ENCODE results near the gene PXMP2.
A peak's percentile ranks its signal among the peaks of the same experiment; 100 is the strongest.
"Not testable (repeated sequence)": the region's sequence is repeated elsewhere in the genome, so short reads cannot be mapped to it uniquely, and the experiment has no call there.

The PXMP2 gene

DNA sequence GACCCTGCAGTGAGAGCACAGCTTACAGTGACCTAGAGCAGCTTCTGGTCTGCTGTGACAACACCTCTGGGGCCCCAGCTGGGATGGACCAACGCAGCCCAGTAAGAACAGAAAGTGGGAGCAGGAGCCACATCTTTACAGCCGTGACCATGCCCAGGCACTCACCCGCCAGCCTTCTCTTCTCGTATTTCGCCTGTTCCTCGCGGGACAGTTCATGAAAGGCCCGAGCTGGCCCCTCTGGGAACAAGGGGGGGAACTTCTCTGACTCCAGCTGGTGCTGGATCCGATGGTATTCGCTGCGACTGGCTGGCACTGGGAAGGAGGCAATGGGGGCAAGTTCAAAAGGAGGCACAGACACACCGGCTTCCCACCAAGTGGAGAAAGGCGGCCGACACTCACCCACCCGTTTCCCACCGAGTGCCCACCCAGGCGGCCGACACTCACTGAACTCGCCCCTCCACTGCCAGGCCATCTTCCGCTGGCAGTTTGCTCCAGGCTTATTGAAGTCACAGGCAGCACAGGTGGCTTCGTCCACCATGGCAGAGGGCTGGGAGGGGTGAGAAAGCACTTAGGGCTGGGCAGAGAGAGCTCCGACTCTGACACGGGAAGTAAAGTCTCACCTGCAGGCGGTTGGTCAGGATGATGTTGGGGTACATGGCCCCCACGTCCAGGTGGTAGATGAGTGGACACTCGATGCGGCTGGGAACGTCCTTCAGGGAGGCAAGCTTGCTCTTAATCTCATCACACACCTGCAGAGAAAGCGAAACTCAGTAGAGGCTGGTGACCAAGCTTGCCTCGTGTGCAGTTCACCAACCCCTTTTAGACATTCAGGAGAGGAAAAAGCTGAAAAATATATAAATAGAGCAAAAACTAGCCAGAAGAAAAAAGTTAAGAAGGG lies 18.9 kb upstream of the PXMP2 start:
- TF ChIP-seq GATA1 (IDR thresholded peaks at IDR 0.05; ENCODE audit: low read depth, low read length), result no peak
- TF ChIP-seq POLR2A (IDR thresholded peaks at IDR 0.05; ENCODE audit: low read length), result no peak
- no peak for DNase-seq

- no peak for DNase-seq
- TF ChIP-seq POLR2A (IDR thresholded peaks at IDR 0.05; ENCODE audit: low read length) (no peak), GATA1 (IDR thresholded peaks at IDR 0.05; ENCODE audit: low read depth, low read length) (no peak)
Observed at GRCh38 chr12:132669166-132669879, 18.1 kb upstream of the PXMP2 start.

DNA sequence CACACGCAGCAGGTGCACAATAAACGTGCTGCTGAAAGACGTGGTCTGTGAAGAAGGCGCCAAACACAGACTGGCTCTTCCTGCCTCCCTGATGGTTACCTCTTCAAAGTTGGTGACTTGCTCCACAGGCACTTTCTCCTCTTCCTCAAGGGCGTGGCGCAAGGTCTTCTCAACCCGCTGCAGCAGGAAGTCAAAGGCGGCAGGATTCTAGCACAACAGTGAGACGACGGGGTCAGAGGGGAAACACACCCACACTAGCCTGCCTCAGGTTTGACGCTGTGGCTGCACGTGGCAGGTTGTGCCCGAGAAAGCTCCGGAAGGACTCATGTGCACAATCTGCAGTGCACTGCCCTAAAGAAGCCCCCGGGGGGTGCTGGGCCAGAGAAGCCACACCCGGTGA lies 15.3 kb upstream of the PXMP2 start:
- TF ChIP-seq POLR2A (IDR thresholded peaks at IDR 0.05; ENCODE audit: low read length), result no peak
- no peak for TF ChIP-seq GATA1 (IDR thresholded peaks at IDR 0.05; ENCODE audit: low read depth, low read length)
- DNase-seq, result no peak

- TF ChIP-seq POLR2A (IDR thresholded peaks at IDR 0.05; ENCODE audit: low read length) (no peak), GATA1 (IDR thresholded peaks at IDR 0.05; ENCODE audit: low read depth, low read length) (no peak)
- no peak for DNase-seq
Observed at GRCh38 chr12:132672678-132673077, 14.7 kb upstream of the PXMP2 start.

- DNase-seq, result no peak
- no peak for TF ChIP-seq POLR2A (IDR thresholded peaks at IDR 0.05; ENCODE audit: low read length)
- TF ChIP-seq GATA1 (IDR thresholded peaks at IDR 0.05; ENCODE audit: low read depth, low read length), result no peak
Observed at GRCh38 chr12:132673288-132674179, 13.9 kb upstream of the PXMP2 start.

DNA sequence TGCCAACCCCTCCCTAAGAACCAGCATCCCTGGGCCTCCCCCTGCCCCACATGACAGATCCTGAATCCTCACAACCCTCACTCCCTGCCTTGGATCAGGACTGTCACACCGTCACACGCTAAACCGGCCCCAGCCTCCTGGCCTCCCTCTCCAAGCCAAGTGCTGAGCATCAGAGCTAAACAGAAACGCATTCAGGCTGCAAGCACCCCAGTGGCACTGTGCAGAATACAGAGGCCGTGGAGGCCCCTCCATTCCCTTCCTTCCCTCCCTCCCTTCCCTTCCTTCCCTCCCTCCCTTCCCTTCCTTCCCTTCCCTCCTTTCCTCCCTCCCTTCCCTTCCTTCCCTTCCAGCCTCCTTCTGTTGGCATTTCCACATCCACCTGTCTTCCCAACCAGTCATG lies 12.8 kb upstream of the PXMP2 start:
- TF ChIP-seq POLR2A (IDR thresholded peaks at IDR 0.05; ENCODE audit: low read length), result no peak
- no peak for TF ChIP-seq GATA1 (IDR thresholded peaks at IDR 0.05; ENCODE audit: low read depth, low read length)
- DNase-seq, result no peak

DNA sequence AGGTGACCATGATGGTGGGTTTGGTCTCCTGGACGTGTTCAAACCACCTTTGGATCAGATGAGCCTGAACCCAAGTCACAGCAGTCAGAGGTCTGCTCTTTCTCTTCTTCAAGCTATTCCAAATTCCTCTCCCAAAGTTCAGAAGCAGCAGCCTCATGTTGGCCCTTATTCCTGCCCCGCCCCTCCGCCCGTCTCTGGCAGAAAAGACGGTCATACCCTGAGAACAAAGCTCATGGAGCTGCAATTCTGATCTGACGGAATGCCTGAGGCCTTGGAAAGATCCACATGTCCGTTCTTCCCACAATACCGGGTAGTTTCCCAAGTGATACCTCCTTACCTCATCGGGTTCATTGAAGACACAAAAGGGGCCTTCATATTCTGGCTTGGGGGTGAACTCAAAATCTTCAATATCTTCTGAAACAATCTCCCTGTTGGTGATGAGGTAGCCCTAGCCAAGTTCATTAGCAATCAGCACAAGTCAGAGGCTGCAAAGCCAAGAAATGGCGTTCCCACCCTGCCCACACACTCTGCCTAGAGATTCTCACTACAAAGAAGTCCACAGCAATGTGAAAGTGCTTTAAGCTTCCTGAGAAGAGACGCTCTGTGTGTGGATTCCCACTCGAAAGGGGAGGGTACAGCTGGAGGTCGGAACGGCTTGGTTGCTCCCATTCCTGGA lies 11.5 kb upstream of the PXMP2 start:
- TF ChIP-seq GATA1 (IDR thresholded peaks at IDR 0.05; ENCODE audit: low read depth, low read length) (no peak), POLR2A (IDR thresholded peaks at IDR 0.05; ENCODE audit: low read length) (no peak)
- DNase-seq, result no peak

GRCh38 chr12:132677492-132677891 lies 9.9 kb upstream of the PXMP2 start:
- no peak for DNase-seq
- TF ChIP-seq POLR2A (IDR thresholded peaks at IDR 0.05; ENCODE audit: low read length) (no peak), GATA1 (IDR thresholded peaks at IDR 0.05; ENCODE audit: low read depth, low read length) (no peak)

GRCh38 chr12:132685400-132685799 lies 2.0 kb upstream of the PXMP2 start:
- TF ChIP-seq POLR2A (IDR thresholded peaks at IDR 0.05; ENCODE audit: low read length) (no peak), GATA1 (IDR thresholded peaks at IDR 0.05; ENCODE audit: low read depth, low read length) (no peak)
- peak; percentile 23 to 38 for DNase-seq

DNA sequence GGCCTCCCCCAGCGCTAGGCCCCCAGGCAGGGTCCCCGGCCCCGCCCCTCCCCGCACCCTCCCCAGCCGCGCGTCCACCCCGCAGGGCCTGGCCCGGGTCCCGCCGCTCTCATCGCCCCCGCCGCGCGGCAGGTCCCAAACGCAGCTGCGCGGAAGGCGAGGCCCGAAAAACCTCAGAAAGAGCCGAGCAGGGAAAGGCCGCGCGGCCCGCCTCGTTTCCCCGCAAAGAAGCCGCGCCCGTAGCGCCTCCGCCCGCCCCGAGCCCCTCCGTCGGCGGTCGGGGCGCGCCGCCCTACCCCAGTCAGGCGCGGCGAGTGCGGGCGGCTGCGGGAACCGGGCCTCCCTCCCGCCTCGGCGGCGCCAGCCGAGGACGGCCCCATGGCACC lies 569 bp upstream of the PXMP2 start:
- TF ChIP-seq GATA1 (IDR thresholded peaks at IDR 0.05; ENCODE audit: low read depth, low read length) (no peak), POLR2A (IDR thresholded peaks at IDR 0.05; ENCODE audit: low read length) (no peak)
- peak; percentile 83 to 89 for DNase-seq

DNA sequence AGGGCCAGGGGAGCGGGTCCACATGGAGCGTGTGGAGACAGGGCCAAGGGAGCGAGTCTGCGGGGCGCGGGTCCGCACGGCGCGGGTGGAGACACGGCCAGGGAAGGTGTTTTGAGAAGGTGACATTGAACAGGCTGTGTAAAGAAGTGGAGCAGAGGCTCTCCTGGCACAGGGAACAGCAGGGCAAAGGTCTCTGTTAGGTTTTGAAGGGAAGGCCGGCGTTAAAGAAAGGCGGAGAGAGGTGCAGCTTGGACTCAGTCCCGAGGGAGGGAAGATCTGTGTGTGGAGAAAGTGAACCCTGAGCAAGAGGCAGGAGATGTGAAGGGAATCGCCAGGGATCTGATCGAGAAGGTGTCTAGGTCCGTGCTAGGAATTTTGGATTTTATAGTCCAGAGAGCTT lies 1.8 kb downstream of the PXMP2 start:
- no peak for DNase-seq
- TF ChIP-seq POLR2A (IDR thresholded peaks at IDR 0.05; ENCODE audit: low read length) (no peak), GATA1 (IDR thresholded peaks at IDR 0.05; ENCODE audit: low read depth, low read length) (no peak)

DNA sequence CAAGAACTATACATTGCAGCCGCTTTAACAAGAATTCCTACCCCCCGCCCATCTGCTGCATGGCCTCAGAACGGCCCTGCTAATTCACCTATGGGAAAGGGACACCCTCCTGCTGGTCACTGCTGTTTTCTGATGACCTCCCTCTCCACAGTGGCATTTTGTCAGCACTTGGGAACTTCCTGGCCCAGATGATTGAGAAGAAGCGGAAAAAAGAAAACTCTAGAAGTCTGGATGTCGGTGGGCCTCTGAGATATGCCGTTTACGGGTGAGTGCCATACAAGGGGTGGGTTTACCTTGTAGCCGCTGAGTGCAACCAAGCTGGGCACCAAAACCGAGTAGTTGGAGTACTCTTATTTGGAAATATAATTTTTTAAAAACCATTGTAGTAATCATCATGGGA lies 2.7 kb downstream of the PXMP2 start:
- TF ChIP-seq POLR2A (IDR thresholded peaks at IDR 0.05; ENCODE audit: low read length) (no peak), GATA1 (IDR thresholded peaks at IDR 0.05; ENCODE audit: low read depth, low read length) (no peak)
- no peak for DNase-seq

DNA sequence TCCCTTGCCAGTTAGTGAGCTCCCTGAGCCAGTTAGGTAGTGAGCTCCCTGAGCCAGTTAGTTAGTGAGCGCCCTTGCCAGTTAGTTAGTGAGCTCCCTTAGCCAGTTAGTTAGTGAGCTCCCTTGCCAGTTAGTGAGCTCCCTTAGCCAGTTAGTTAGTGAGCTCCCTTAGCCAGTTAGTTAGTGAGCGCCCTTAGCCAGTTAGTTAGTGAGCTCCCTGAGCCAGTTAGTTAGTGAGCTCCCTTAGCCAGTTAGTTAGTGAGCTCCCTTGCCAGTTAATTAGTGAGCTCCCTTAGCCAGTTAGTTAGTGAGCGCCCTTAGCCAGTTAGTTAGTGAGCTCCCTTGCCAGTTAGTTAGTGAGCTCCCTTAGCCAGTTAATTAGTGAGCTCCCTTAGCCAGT lies 4.6 kb downstream of the PXMP2 start:
- not testable (repeated sequence) for DNase-seq

DNA sequence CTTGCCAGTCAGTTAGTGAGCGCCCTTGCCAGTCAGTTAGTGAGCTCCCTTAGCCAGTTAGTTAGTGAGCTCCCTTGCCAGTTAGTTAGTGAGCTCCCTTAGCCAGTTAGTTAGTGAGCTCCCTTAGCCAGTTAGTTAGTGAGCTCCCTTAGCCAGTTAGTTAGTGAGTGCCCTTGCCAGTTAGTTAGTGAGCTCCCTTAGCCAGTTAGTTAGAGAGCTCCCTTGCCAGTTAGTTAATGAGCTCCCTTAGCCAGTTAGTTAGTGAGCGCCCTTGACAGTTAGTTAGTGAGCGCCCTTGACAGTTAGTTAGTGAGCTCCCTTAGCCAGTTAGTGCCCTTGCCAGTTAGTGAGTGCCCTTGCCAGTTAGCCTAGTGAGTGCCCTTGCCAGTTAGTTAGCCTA lies 7.5 kb downstream of the PXMP2 start:
- not testable (repeated sequence) for DNase-seq

Measured in erythroblast (primary cell).